Cardiac muscle cell (in vitro differentiated cells and primary cell): ENCODE measurements around the gene SNED1. TPM values are rescaled to one million over a fixed set of nuclear protein-coding genes. Genes with fewer than 3 reads are reported as not detected.

Experiments
- DNase-seq, 2 donors: peaks; one replicate each; pipeline versions ENCODE4 v3.0.0 to v3.0.0-alpha.2; 2010 to 2017; ENCODE audit warnings: low read depth in 1 of 2, low spot score in 1 of 2
- H3K27ac ChIP-seq: fragments of 200-600 bp; sonication (generic); 2 replicates; pipeline ENCODE4 v1.5.1; 2016
- H3K27me3 ChIP-seq: fragments of 200-600 bp; sonication (generic); 2 replicates; pipeline ENCODE4 v1.6.0; 2016; ENCODE audit warnings: control low read depth
- H3K36me3 ChIP-seq: fragments of 200-600 bp; sonication (generic); 2 replicates; pipeline ENCODE4 v1.5.1; 2016; ENCODE audit warnings: control low read depth
- H3K4me1 ChIP-seq: fragments of 200-600 bp; sonication (generic); 2 replicates; pipeline ENCODE4 v1.8.1; 2017; ENCODE audit warnings: low read depth, mild to moderate bottlenecking, mixed run types
- H3K4me3 ChIP-seq: fragments of 200-600 bp; sonication (generic); 2 replicates; pipeline ENCODE4 v1.5.1; 2016; ENCODE audit warnings: mild to moderate bottlenecking
- H3K9me3 ChIP-seq: fragments of 200-600 bp; sonication (generic); 2 replicates; pipeline ENCODE4 v1.5.1; 2017; ENCODE audit warnings: low read depth, mild to moderate bottlenecking, control low read depth
- polyA plus RNA-seq: library from polyadenylated mRNA; unstranded; fragments of >200 nt; fragmentation: Nextera tagmentation; extraction: Ambion mirVana; gene quantifications from 2 replicates; pipeline ENCODE4 v1.2.1, GENCODE V29; 2016
- total RNA-seq: library from RNA; depleted of rRNA; stranded (reverse); fragments of >200 nt; gene quantifications from 2 replicates; pipeline ENCODE4 v1.2.3, GENCODE V29; 2016
- TF ChIP-seq, protein P1 (sequence below): IDR thresholded peaks from 2 replicates; pipeline ENCODE4 v1.5.1; 2012; ENCODE audit warnings: low read depth, mild to moderate bottlenecking, low read length

The SNED1 gene
- total and polyA plus RNA-seq, 2 experiments from 2014 or later = 0.09 to 0.76 TPM

- H3K27me3 ChIP-seq = no peaks in the 10 kb centered on the region
- no peaks in the 10 kb centered on the region for H3K4me1 ChIP-seq
- TF ChIP-seq, protein P1, sequence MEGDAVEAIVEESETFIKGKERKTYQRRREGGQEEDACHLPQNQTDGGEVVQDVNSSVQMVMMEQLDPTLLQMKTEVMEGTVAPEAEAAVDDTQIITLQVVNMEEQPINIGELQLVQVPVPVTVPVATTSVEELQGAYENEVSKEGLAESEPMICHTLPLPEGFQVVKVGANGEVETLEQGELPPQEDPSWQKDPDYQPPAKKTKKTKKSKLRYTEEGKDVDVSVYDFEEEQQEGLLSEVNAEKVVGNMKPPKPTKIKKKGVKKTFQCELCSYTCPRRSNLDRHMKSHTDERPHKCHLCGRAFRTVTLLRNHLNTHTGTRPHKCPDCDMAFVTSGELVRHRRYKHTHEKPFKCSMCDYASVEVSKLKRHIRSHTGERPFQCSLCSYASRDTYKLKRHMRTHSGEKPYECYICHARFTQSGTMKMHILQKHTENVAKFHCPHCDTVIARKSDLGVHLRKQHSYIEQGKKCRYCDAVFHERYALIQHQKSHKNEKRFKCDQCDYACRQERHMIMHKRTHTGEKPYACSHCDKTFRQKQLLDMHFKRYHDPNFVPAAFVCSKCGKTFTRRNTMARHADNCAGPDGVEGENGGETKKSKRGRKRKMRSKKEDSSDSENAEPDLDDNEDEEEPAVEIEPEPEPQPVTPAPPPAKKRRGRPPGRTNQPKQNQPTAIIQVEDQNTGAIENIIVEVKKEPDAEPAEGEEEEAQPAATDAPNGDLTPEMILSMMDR = no peak
- no peak for DNase-seq
- no peaks in the 10 kb centered on the region for H3K9me3 ChIP-seq
- H3K4me3 ChIP-seq = no peak overlapping the region
- H3K36me3 ChIP-seq = no peaks in the 10 kb centered on the region
- no peak overlapping the region for H3K27ac ChIP-seq
These were observed 124.1 kb downstream of the SNED1 start for GRCh38 chr2:241122376-241123002.

DNA sequence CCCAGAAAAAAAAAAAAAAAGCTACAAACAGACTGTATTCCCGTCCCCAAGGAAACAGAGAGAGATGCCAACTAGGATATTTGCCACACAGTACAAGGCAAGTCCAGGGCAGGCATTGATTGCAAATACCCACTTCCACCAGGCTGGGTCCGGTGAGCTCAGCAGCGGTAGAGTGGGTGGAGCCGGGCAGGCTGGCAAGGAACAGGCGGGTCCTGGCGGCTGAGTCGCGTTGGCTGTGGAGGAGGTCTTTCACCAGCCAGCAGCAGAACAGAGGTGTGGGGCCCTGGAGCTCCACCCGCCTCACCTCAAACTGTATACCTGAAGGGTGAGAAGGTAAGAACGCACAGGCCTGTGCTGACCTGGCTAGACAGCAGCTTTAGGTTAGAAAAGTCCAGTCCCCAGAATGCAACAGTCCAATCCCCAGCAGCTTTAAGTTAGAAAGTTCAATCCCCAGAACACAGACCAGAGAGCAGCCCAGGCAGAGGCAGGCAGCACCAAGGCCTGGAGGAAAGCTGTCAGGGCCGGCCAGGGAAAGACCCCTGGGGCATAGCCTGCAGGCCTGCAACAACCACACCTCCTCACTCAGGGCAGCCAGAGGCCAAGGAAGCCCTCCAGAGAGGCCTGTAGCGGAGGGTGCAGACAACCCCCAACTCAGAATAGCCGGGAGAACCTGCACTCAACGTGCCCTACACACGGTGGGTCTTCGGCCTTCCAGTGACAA is 125.6 kb downstream of the SNED1 start:
- Histone ChIP-seq H3K4me3 (no peak overlapping the region), H3K9me3 (no peaks in the 10 kb centered on the region), H3K4me1 (no peaks in the 10 kb centered on the region), H3K27ac (no peak overlapping the region), H3K36me3 (no peaks in the 10 kb centered on the region), H3K27me3 (no peaks in the 10 kb centered on the region)
- TF ChIP-seq, protein P1 = no peak
- DNase-seq = no peak

DNA sequence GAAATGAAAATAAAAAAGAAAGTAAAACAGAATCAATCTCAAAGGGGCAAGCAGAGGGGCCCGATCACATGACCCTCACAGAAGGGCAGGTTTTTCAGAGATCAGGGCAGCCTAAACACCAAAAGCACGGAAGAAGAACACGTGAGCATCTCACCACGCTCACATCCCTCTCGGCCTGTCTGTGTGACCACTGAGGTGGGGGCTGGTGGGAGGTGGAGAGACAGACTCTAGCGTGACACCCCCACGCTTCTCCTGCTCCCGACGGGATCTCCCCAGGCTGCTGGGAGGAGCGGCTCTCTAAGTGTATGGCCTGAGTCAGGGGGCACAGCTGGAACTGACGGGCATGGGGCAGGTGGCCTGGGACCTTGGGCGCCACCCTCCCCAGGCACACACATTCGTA is 127.2 kb downstream of the SNED1 start:
- Histone ChIP-seq H3K36me3 (no peaks in the 10 kb centered on the region), H3K9me3 (no peaks in the 10 kb centered on the region), H3K27me3 (no peaks in the 10 kb centered on the region), H3K4me3 (no peak overlapping the region), H3K27ac (no peak overlapping the region), H3K4me1 (no peaks in the 10 kb centered on the region)
- TF ChIP-seq, protein P1 = no peak
- DNase-seq = no peak

- TF ChIP-seq, protein P1 = no peak
- H3K36me3 ChIP-seq = no peaks in the 10 kb centered on the region
- no peaks in the 10 kb centered on the region for H3K4me1 ChIP-seq
- no peak for DNase-seq
- no peaks in the 10 kb centered on the region for H3K9me3 ChIP-seq
- H3K4me3 ChIP-seq = no peak overlapping the region
- H3K27me3 ChIP-seq = no peaks in the 10 kb centered on the region
- H3K27ac ChIP-seq = no peak overlapping the region
These were observed 127.8 kb downstream of the SNED1 start for GRCh38 chr2:241126201-241126611.

- Histone ChIP-seq H3K27ac (no peak overlapping the region), H3K27me3 (no peaks in the 10 kb centered on the region), H3K4me1 (no peaks in the 10 kb centered on the region), H3K9me3 (no peaks in the 10 kb centered on the region), H3K4me3 (no peak overlapping the region), H3K36me3 (no peaks in the 10 kb centered on the region)
- TF ChIP-seq, protein P1 = no peak
- no peak for DNase-seq
These were observed 128.4 kb downstream of the SNED1 start for GRCh38 chr2:241126771-241127202.
